ENCODE results near the gene IGSF8. TPM values are rescaled to one million over a fixed set of nuclear protein-coding genes. Genes with fewer than 3 reads are reported as not detected.
A peak's percentile ranks its signal among the peaks of the same experiment; 100 is the strongest.
"Not testable (repeated sequence)": the region's sequence is repeated elsewhere in the genome, so short reads cannot be mapped to it uniquely, and the experiment has no call there.

IGSF8 gene
- polyA plus RNA-seq, 10 donors: 13.6 to 22.9 (median 18.2) TPM

- DNase-seq: no peak
These were observed 30.2 kb upstream of the IGSF8 start for GRCh38 chr1:160128636-160129035.

DNA sequence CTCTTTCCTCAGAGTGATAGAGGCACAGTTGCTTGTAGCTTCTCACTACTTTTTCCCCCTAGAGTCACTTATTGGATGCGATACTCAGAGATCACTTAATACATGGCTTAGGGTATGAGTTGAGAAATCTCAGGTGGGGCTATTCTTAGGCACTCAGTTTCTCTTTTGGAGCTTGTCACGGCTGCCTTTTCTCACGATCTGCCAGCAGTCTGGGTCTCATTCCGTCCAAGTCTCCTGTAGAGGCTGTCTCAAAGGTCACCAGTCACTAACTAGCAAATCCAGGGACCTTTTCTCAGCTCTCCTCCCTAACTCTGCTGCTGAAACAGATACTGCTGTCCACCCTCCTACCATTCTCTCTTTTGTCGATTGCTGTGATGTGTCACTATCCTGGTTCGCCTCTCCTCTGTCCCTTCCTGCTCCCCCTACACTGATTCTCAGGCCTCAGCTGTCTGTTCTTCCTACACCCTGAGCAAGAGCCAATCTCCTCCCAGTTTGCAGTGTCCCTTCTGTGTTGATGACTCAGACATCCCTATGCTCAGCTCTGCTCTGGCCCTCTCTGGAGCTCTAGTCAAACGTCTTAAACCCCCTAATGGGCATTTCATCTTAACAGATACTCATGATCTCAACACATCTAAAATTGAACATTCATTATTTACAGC is 29.6 kb upstream of the IGSF8 start:
- peak in 1 of 3 donors; percentile 49 for DNase-seq

DNA sequence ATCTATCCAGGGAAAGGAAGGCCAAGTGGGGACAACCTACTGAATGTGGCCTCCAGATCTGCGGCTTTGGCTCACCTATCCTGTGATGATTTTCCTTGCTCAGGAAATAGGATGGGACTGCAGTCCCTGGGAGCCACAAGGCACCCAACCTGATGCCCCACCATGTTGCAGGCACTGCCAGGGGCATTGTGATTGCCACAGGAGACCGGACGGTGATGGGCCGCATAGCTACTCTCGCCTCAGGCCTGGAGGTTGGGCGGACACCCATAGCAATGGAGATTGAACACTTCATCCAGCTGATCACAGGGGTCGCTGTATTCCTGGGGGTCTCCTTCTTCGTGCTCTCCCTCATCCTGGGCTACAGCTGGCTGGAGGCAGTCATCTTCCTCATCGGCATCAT is 29.0 kb upstream of the IGSF8 start:
- no peak for DNase-seq

- not testable (repeated sequence) for DNase-seq
These were observed 27.9 kb upstream of the IGSF8 start for GRCh38 chr1:160126342-160126741.

DNA sequence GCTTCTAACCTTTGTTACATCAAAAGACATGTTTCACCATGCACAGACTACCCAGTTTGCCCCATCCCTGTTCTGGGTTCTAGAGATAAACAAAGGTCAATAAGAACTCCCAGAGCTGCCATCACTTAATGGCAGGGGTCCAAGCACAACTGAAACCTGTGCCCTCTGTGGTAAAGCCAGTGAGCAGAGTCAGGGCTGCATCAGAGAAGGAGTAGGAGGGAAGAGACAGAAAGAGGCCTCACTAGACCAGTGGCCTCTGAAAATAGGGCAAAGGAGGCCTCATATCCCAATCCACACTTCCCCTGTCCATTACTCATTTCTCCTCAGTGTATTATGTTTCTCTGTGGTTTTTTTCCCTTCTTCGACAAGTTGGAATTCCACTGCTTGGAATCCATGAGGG is 27.3 kb upstream of the IGSF8 start:
- DNase-seq: no peak

GRCh38 chr1:160124705-160125478 is 26.5 kb upstream of the IGSF8 start:
- DNase-seq: no peak

- DNase-seq: no peak
These were observed 25.3 kb upstream of the IGSF8 start for GRCh38 chr1:160123726-160124125.

DNA sequence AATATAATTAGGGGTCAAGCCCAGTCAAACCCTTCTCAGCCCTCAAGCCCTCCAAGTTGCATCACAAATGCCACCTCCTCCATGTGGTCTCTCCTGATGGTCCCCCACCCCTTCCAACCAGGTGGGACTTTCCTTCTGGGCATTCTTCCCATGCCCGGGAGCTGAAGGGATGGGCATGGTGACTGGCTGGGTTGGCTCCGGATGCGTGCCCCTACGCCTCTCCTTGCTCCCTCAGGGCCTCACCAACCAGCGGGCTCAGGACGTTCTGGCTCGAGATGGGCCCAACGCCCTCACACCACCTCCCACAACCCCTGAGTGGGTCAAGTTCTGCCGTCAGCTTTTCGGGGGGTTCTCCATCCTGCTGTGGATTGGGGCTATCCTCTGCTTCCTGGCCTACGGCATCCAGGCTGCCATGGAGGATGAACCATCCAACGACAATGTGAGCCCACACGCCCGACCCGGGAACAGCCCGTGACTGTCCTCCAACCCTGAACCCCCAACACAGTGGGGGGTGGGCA is 24.6 kb upstream of the IGSF8 start:
- no peak for DNase-seq

- DNase-seq: no peak
These were observed 23.0 kb upstream of the IGSF8 start for GRCh38 chr1:160121388-160121787.

DNA sequence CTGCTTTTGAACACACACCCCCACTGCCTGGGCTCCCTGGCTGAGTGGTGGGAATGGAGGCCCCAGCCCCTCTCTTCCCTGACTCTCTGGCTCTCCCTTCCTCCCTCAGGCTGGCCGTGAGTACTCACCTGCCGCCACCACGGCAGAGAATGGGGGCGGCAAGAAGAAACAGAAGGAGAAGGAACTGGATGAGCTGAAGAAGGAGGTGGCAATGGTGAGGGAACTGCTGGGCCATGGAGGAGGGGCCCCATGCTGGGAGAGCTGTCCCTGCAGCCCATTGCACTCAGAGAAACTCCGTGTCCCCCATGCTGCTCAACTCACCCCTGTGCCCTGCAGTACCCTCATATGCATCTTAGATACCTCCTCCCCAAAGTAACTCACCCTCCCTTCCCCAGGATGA is 22.4 kb upstream of the IGSF8 start:
- no peak for DNase-seq

- DNase-seq: no peak
These were observed 20.5 kb upstream of the IGSF8 start for GRCh38 chr1:160118928-160119327.

GRCh38 chr1:160117709-160118183 is 19.3 kb upstream of the IGSF8 start:
- peak in 2 of 3 donors; percentile 72 to 79 for DNase-seq

DNA sequence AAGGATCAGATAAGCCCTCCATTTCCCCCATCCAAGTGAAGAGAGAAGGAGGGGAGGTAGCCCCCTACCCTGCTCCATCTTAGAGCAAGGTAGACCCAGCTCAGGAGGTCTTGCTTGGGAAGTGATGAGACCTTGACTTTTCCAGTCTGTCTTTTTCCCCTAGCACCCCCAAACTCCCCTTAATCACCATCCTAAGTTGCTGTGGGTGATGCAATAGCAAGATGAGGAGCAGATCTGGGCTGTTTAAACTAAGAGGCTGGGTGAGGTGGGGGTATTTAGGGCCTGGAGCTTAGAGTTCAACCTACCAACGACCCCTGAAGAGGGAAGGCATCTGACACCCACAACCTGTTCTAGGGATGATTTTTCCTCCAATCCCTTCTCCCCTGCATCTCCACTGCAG is 18.9 kb upstream of the IGSF8 start:
- no peak for DNase-seq

- DNase-seq: peak in 1 of 3 donors; percentile 76
These were observed 18.1 kb upstream of the IGSF8 start for GRCh38 chr1:160116283-160117147.

GRCh38 chr1:160115545-160116282 is 17.3 kb upstream of the IGSF8 start, which contains the start of gene ATP1A2:
ATP1A2 (plus strand) TSS chr1:160115759; CDS start chr1:160115862, 103 bp downstream.
- DNase-seq: peak in 1 of 3 donors; percentile 70

GRCh38 chr1:160114085-160114484 is 15.7 kb upstream of the IGSF8 start:
- DNase-seq: peak in 1 of 3 donors; percentile 39

GRCh38 chr1:160113407-160113806 is 15.0 kb upstream of the IGSF8 start:
- no peak for DNase-seq

GRCh38 chr1:160112357-160112756 is 13.9 kb upstream of the IGSF8 start:
- DNase-seq: peak in 2 of 3 donors; percentile 76 to 93

DNA sequence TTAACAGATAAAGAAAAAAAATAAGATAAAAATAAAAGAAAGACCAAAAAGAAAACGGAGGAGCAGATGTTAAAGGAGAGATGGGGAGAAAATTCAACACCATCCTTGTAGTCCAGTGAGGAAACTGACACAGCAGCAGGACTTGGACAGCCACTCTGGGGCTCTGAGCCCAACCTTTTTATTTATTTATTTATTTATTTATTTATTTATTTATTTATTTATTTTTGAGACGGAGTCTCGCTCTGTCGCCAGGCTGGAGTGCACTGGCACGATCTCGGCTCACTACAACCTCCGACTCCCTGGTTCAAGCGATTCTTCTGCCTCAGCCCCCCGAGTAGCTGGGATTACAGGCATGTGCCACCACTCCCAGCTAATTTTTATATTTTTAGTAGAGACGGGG is 13.0 kb upstream of the IGSF8 start:
- peak in 1 of 3 donors; percentile 13 for DNase-seq

- no peak for DNase-seq
These were observed 11.3 kb upstream of the IGSF8 start for GRCh38 chr1:160109686-160110085.
